Endothelial cell of umbilical vein (primary cell): Measurements from ENCODE around the gene ZNF281. TPM values are rescaled to one million over a fixed set of nuclear protein-coding genes. Genes with fewer than 3 reads are reported as not detected.
A peak's percentile ranks its signal among the peaks of the same experiment; 100 is the strongest.

Experiments
- BruUV-seq: library from RNA; stranded (reverse); fragments of 400-500 nt; replicated peaks from 2 replicates; lab custom pipeline; 2021; lab: Mats Ljungman, UMichigan
- CTCF ChIA-PET: fragments of 300-600, 350-600 bp; sonication (Branson Sonifier 250); formaldehyde crosslinking; loops from one replicate; lab custom pipeline; 2021; ENCODE audit warnings: antibody characterized with exemption, inconsistent platforms; lab: Charles Lee
- POLR2A ChIA-PET: fragments of 300-600, 350-600 bp; sonication (Branson Sonifier 250); formaldehyde crosslinking; loops from one replicate; lab custom pipeline; 2021; ENCODE audit warnings: antibody characterized with exemption, inconsistent platforms; lab: Charles Lee
- DNase-seq: peaks from one replicate; pipeline ENCODE4 v3.0.0-alpha.2; 2011; ENCODE audit warnings: low read depth, low spot score
- FAIRE-seq: peaks from 2 replicates; lab custom pipeline; 2011; peaks lifted over from hg19 to GRCh38; lab: Jason Lieb, UNC
- H2AFZ ChIP-seq: 2 replicates; pipeline ENCODE4 v1.6.0; 2012; ENCODE audit warnings: low read depth, low read length, control low read depth, inconsistent platforms
- H3K27ac ChIP-seq: 2 replicates; pipeline ENCODE4 v1.5.1; 2011; ENCODE audit warnings: low read depth, mild to moderate bottlenecking, control low read depth, low read length, moderate library complexity; ENCODE audit not compliant: insufficient read depth
- H3K27me3 ChIP-seq, 2 experiments: 2 replicates each; pipeline versions ENCODE4 v1.6.0 to v1.6.1; 2011; ENCODE audit warnings: low read length in 2 of 2, mixed read lengths in 1 of 2; ENCODE audit not compliant: control insufficient read depth in 2 of 2, insufficient read depth in 2 of 2
- H3K36me3 ChIP-seq, 2 experiments: 2 replicates in 1 of 2; 3 replicates in 1 of 2; pipeline ENCODE4 v1.5.1; 2011; ENCODE audit warnings: low read length in 2 of 2, mild to moderate bottlenecking in 1 of 2, moderate library complexity in 1 of 2; ENCODE audit not compliant: control insufficient read depth in 2 of 2, insufficient read depth in 2 of 2; ENCODE audit errors: extremely low read depth in 1 of 2
- H3K4me1 ChIP-seq: 3 replicates; pipeline ENCODE4 v1.5.1; 2011; ENCODE audit warnings: mild to moderate bottlenecking, low read length; ENCODE audit not compliant: control insufficient read depth, insufficient read depth; ENCODE audit errors: extremely low read depth
- H3K4me2 ChIP-seq: 2 replicates; pipeline ENCODE4 v1.6.1; 2011; ENCODE audit warnings: low read length, control low read depth, mixed read lengths; ENCODE audit not compliant: insufficient read depth
- H3K4me3 ChIP-seq, 3 experiments: fragments of 200-600 bp in 1 of 3; sonication (generic), shearing (Covaris generic) in 1 of 3; replicated peaks in 1 of 3; 2 replicates each; pipeline ENCODE4 v1.5.1; 2011 to 2016; ENCODE audit warnings: control low read depth in 3 of 3, low read length in 3 of 3, mild to moderate bottlenecking in 2 of 3, inconsistent platforms in 1 of 3, low read depth in 1 of 3, moderate library complexity in 1 of 3; ENCODE audit not compliant: insufficient read depth in 1 of 3
- H3K79me2 ChIP-seq: 2 replicates; pipeline ENCODE4 v1.6.0; 2012; ENCODE audit warnings: low read length, inconsistent platforms; ENCODE audit not compliant: control insufficient read depth, insufficient read depth
- H3K9ac ChIP-seq: replicated peaks from 2 replicates; pipeline ENCODE3; 2011; ENCODE audit warnings: low read length, control low read depth; ENCODE audit not compliant: insufficient read depth; ENCODE audit errors: extremely low read depth
- H3K9me1 ChIP-seq: replicated peaks from 3 replicates; pipeline ENCODE4 v1.6.0; 2011; ENCODE audit warnings: mild to moderate bottlenecking, low read length; ENCODE audit not compliant: control insufficient read depth, insufficient read depth; ENCODE audit errors: extremely low read depth
- H3K9me3 ChIP-seq: replicated peaks from 2 replicates; pipeline ENCODE4 v1.5.1; 2012; ENCODE audit warnings: low read length, inconsistent platforms; ENCODE audit not compliant: control insufficient read depth, insufficient read depth
- H4K20me1 ChIP-seq: replicated peaks from 2 replicates; pipeline ENCODE3; 2011; ENCODE audit warnings: mild to moderate bottlenecking, low read length; ENCODE audit not compliant: control insufficient read depth, insufficient read depth; ENCODE audit errors: extremely low read depth
- CTCF ChIP-seq, 2 donors: IDR thresholded peaks; 1 replicate in 1 of 2; 2 replicates in 1 of 2; pipeline ENCODE4 v1.5.1; 2011; ENCODE audit warnings: low read length in 2 of 2, mild to moderate bottlenecking in 2 of 2, moderate library complexity in 2 of 2, control low read depth in 1 of 2, inconsistent platforms in 1 of 2, low read depth in 1 of 2; ENCODE audit not compliant: insufficient read depth in 1 of 2; ENCODE audit errors: extremely low read depth in 1 of 2
- EZH2 ChIP-seq: IDR thresholded peaks from 2 replicates; pipeline ENCODE4 v1.6.1; 2012; ENCODE audit warnings: borderline replicate concordance, low read depth, mild to moderate bottlenecking, moderate library complexity, low read length, inconsistent platforms; ENCODE audit not compliant: severe bottlenecking
- FOS ChIP-seq: IDR thresholded peaks from 2 replicates; pipeline ENCODE4 v1.6.1; 2011; ENCODE audit warnings: mild to moderate bottlenecking, low read length, moderate library complexity, borderline replicate concordance; ENCODE audit not compliant: insufficient read depth
- GATA2 ChIP-seq: IDR thresholded peaks from 2 replicates; pipeline ENCODE4 v1.7.0; 2011; ENCODE audit warnings: low read depth, mild to moderate bottlenecking, moderate library complexity, mixed read lengths, low read length; ENCODE audit not compliant: insufficient read length, insufficient read depth
- JUN ChIP-seq: IDR thresholded peaks from 2 replicates; pipeline ENCODE4 v1.6.1; 2011; ENCODE audit warnings: borderline replicate concordance, low read depth; ENCODE audit not compliant: insufficient read length, insufficient read depth
- MAX ChIP-seq: IDR thresholded peaks from 2 replicates; pipeline ENCODE4 v1.6.1; 2011; ENCODE audit not compliant: insufficient read depth, insufficient read length
- MYC ChIP-seq: IDR thresholded peaks from one replicate; pipeline ENCODE4 v1.6.1; 2011; ENCODE audit warnings: mild to moderate bottlenecking, low read depth, low read length
- POLR2A ChIP-seq: IDR thresholded peaks from 2 replicates; pipeline ENCODE4 v1.6.1; 2012; ENCODE audit warnings: low read depth, mild to moderate bottlenecking, control low read depth, low read length
- POLR2AphosphoS5 ChIP-seq: IDR thresholded peaks from 2 replicates; pipeline ENCODE4 v1.6.1; 2012; ENCODE audit warnings: low read depth, mild to moderate bottlenecking, control low read depth, low read length, moderate library complexity; ENCODE audit not compliant: insufficient read depth
- dilution Hi-C: fragments of 300-500 bp; cut with MboI; formaldehyde crosslinking; loops from one replicate; pipeline ENCODE4 v1.15.0; 2019; ENCODE audit warnings: low sequenced_read_pairs; ENCODE audit not compliant: extremely low pct_ligation_motif_present
- intact Hi-C: fragments of 100-400 bp; cut with micrococcal nuclease; formaldehyde crosslinking; loops from one replicate; pipeline ENCODE4 v1.10.0; 2022
- polyA plus RNA-seq, 4 experiments: library from polyadenylated mRNA; depleted of rRNA in 3 of 4; stranded (reverse) in 3 of 4; unstranded in 1 of 4; fragments of >200 nt; gene quantifications; 2 replicates each; pipeline versions ENCODE4 v1.2.1 to v1.2.3, GENCODE V29; 2011 to 2012; ENCODE audit warnings: missing spikeins in 1 of 4
- total RNA-seq: library from RNA; stranded (reverse); gene quantifications from 2 replicates; pipeline ENCODE4 v1.2.3, GENCODE V29; 2021

Gene ZNF281
- total and polyA plus RNA-seq, 2 donors (not counting 3 experiments of a cell fraction or from before 2014, with no cell fraction given): 5.2 to 22.3 TPM

GRCh38 chr1:200453553-200453905 lies 43.7 kb upstream of the ZNF281 start:
- no peaks in the 10 kb centered on the region for H3K9me1 ChIP-seq
- H3K4me2 ChIP-seq: peak overlapping the region; percentile 39
- CTCF ChIA-PET: interaction anchor here (0.7 to 1.4 kb wide), 2 partner anchors 12 to 16 kb away, joined by 3 to 4 read pairs; no protein-coding TSS in a partner anchor
- no peak overlapping the region for H3K4me3 ChIP-seq
- H3K36me3 ChIP-seq: no peaks in the 10 kb centered on the region
- H3K27me3 ChIP-seq: no peaks in the 10 kb centered on the region
- DNase-seq: no peak
- H3K79me2 ChIP-seq: no peaks in the 10 kb centered on the region
- BruUV-seq: no TSS peak
- dilution Hi-C loops: no loop called here
- no peak for TF ChIP-seq EZH2
- TF ChIP-seq JUN: no peak
- no peak for TF ChIP-seq FOS
- no peak for TF ChIP-seq CTCF (IDR thresholded peaks at IDR 0.05; ENCODE audit: extremely low read depth in 1 of 2, insufficient read depth in 1 of 2, low read depth in 1 of 2, low read length in 2 of 2)
- no peak for TF ChIP-seq POLR2A
- TF ChIP-seq POLR2AphosphoS5: no peak
- TF ChIP-seq MAX: no peak
- TF ChIP-seq GATA2: no peak
- TF ChIP-seq MYC: no peak
- intact Hi-C loops: no loop called here
- H3K27ac ChIP-seq: no peak overlapping the region
- peak overlapping the region; percentile 74 for H2AFZ ChIP-seq
- H3K9me3 ChIP-seq: no peaks in the 10 kb centered on the region
- FAIRE-seq: no peak
- POLR2A ChIA-PET: interaction anchor here (0.7 kb wide), 1 partner anchor 105 kb away, joined by 4 read pairs; no protein-coding TSS in a partner anchor
- H3K9ac ChIP-seq: no peak overlapping the region
- no peaks in the 10 kb centered on the region for H4K20me1 ChIP-seq
- peaks cover 9% of the 10 kb centered on the region for H3K4me1 ChIP-seq
